Measurements from ENCODE around the gene TTC28.
"Not testable (repeated sequence)": the region's sequence is repeated elsewhere in the genome, so short reads cannot be mapped to it uniquely, and the experiment has no call there.

GRCh38 chr22:28491289-28491688, 188.4 kb downstream of the TTC28 start:
- not testable (repeated sequence) for TF ChIP-seq CTCF, POLR2A (IDR thresholded peaks at IDR 0.05)

Data from gastroesophageal sphincter (tissue), 3 donors.